ENCODE measurements around the gene DNAJB8.

- no peak for TF ChIP-seq CTCF (conservative IDR thresholded peaks at IDR 0.05 in 1 of 2, IDR thresholded peaks at IDR 0.05 in 1 of 2; ENCODE audit: low read depth in 1 of 2, low read length in 2 of 2)
- TF ChIP-seq EZH2 (IDR thresholded peaks at IDR 0.05; ENCODE audit: low read length, missing control alignments): no peak
Measured at GRCh38 chr3:128476659-128477058, 10.0 kb upstream of the DNAJB8 start.

Measured in fibroblast of lung (primary cell).